ENCODE results near the gene COL18A1.

The COL18A1 gene

GRCh38 chr21:45533361-45533845, 128.4 kb downstream of the COL18A1 start:
- no peak for TF ChIP-seq CTCF (IDR thresholded peaks at IDR 0.05; ENCODE audit: extremely low read depth, insufficient read depth, missing control alignments)
- in situ Hi-C loops (cut with MboI; ENCODE audit: low pct_unique_long_range_greater_than_20kb, low sequenced_read_pairs, unreplicated experiment): no loop called here
- DNase-seq (ENCODE audit: low spot score): no peak

GRCh38 chr21:45533846-45534635, 129.1 kb downstream of the COL18A1 start:
- TF ChIP-seq CTCF (IDR thresholded peaks at IDR 0.05; ENCODE audit: extremely low read depth, insufficient read depth, missing control alignments): no peak
- no peak for DNase-seq (ENCODE audit: low spot score)
- in situ Hi-C loops (cut with MboI; ENCODE audit: low pct_unique_long_range_greater_than_20kb, low sequenced_read_pairs, unreplicated experiment): no loop called here

- no peak for DNase-seq (ENCODE audit: low spot score)
- no peak for TF ChIP-seq CTCF (IDR thresholded peaks at IDR 0.05; ENCODE audit: extremely low read depth, insufficient read depth, missing control alignments)
- in situ Hi-C loops (cut with MboI; ENCODE audit: low pct_unique_long_range_greater_than_20kb, low sequenced_read_pairs, unreplicated experiment): no loop called here
Observed at GRCh38 chr21:45534636-45535331, 129.8 kb downstream of the COL18A1 start.

- DNase-seq (ENCODE audit: low spot score): no peak
- in situ Hi-C loops (cut with MboI; ENCODE audit: low pct_unique_long_range_greater_than_20kb, low sequenced_read_pairs, unreplicated experiment): no loop called here
- TF ChIP-seq CTCF (IDR thresholded peaks at IDR 0.05; ENCODE audit: extremely low read depth, insufficient read depth, missing control alignments): no peak
Observed at GRCh38 chr21:45535341-45536081, 130.5 kb downstream of the COL18A1 start.

- TF ChIP-seq CTCF (IDR thresholded peaks at IDR 0.05; ENCODE audit: extremely low read depth, insufficient read depth, missing control alignments): no peak
- in situ Hi-C loops (cut with MboI; ENCODE audit: low pct_unique_long_range_greater_than_20kb, low sequenced_read_pairs, unreplicated experiment): no loop called here
- no peak for DNase-seq (ENCODE audit: low spot score)
Observed at GRCh38 chr21:45536301-45537081, 131.5 kb downstream of the COL18A1 start.
